Uterus (tissue), 4 donors: ENCODE measurements around the gene LNPEP. TPM values are rescaled to one million over a fixed set of nuclear protein-coding genes. Genes with fewer than 3 reads are reported as not detected.

Experiments
- DNase-seq, 2 donors: peaks; one replicate each; pipeline ENCODE4 v3.0.0-alpha.2; 2019 to 2020
- H3K27ac ChIP-seq, 2 donors: fragments of 200-600 bp; sonication (generic); 1 replicate in 1 of 2; 2 replicates in 1 of 2; pipeline ENCODE4 v1.5.1; 2016 to 2018
- H3K27me3 ChIP-seq, 2 donors: fragments of 200-600 bp; sonication (generic); one replicate each; pipeline ENCODE4 v1.5.1; 2018 to 2019; ENCODE audit warnings: control low read depth in 1 of 2
- H3K36me3 ChIP-seq, 2 donors: fragments of 200-600 bp; sonication (generic); one replicate each; pipeline ENCODE4 v1.5.1; 2019; ENCODE audit warnings: control low read depth in 1 of 2
- H3K4me1 ChIP-seq, 2 donors: fragments of 200-600 bp; sonication (generic); one replicate each; pipeline ENCODE4 v1.5.1; 2018 to 2019; ENCODE audit warnings: control low read depth in 1 of 2
- H3K4me3 ChIP-seq, 2 donors: fragments of 200-600 bp; sonication (generic); 1 replicate in 1 of 2; 2 replicates in 1 of 2; pipeline ENCODE4 v1.5.1; 2018 to 2019; ENCODE audit warnings: mild to moderate bottlenecking in 1 of 2
- H3K9me3 ChIP-seq, 2 donors: fragments of 200-600 bp; sonication (generic); one replicate each; pipeline ENCODE4 v1.5.1; 2019; ENCODE audit warnings: control low read depth in 1 of 2
- POLR2A ChIP-seq, 2 donors: fragments of 450-650 bp; IDR thresholded peaks; one replicate each; pipeline ENCODE4 v1.6.1; 2016; ENCODE audit warnings: antibody characterized with exemption in 2 of 2, mild to moderate bottlenecking in 1 of 2, moderate library complexity in 1 of 2
- intact Hi-C: fragments of 100-400 bp; cut with DNase I; formaldehyde crosslinking; loops from one replicate; pipeline ENCODE4 v1.15.1; 2023; ENCODE audit warnings: low total_unique reads
- total RNA-seq, 4 donors: library from RNA; depleted of rRNA in 3 of 4; stranded (reverse); fragments of >200 nt in 3 of 4; gene quantifications; one replicate each; pipeline versions ENCODE4 v1.1.0 to v1.2.4, GENCODE V29; 2014 to 2023
- TF ChIP-seq, protein P1 (sequence below), 4 experiments: fragments of 200-600 bp in 2 of 4; fragments of 450-650 bp in 2 of 4; sonication (generic) in 2 of 4; IDR thresholded peaks; one replicate each; pipeline ENCODE4 v1.5.1; 2016 to 2019; ENCODE audit warnings: antibody characterized with exemption in 4 of 4, mild to moderate bottlenecking in 2 of 4, moderate library complexity in 1 of 4
- donor health status: DM: yes; HTN: yes; CAD: no.

The LNPEP gene
- total RNA-seq, 4 donors from 2014 or later = 32.5 to 93.9 (median 51.1) TPM

DNA sequence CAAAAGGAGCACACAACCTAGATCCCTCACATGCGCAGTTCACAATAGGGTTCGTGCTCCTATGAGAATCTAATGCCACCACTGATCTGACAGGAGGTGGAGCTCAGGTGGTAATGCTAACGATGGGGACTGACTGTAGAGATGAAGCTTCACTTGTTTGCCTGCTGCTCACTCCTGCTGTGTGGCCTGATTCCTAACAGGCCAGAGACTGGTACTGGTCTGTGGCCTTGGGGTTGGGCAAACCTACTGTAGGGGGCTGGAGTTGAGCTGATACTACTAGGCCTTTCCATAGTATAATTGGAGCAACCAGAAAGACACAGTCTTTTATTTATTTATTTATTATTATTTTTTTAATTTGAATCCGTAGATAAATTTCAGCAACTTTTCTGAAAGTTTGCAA, 5.3 kb downstream of the LNPEP start:
- Histone ChIP-seq H3K4me1 (peaks cover 0 to 4% of the 10 kb centered on the region in 2 donors), H3K27ac (no peak overlapping the region), H3K36me3 (no peaks in the 10 kb centered on the region), H3K4me3 (no peak overlapping the region), H3K27me3 (no peaks in the 10 kb centered on the region), H3K9me3 (no peaks in the 10 kb centered on the region)
- TF ChIP-seq POLR2A (IDR thresholded peaks at IDR 0.05) = no peak
- TF ChIP-seq, protein P1, sequence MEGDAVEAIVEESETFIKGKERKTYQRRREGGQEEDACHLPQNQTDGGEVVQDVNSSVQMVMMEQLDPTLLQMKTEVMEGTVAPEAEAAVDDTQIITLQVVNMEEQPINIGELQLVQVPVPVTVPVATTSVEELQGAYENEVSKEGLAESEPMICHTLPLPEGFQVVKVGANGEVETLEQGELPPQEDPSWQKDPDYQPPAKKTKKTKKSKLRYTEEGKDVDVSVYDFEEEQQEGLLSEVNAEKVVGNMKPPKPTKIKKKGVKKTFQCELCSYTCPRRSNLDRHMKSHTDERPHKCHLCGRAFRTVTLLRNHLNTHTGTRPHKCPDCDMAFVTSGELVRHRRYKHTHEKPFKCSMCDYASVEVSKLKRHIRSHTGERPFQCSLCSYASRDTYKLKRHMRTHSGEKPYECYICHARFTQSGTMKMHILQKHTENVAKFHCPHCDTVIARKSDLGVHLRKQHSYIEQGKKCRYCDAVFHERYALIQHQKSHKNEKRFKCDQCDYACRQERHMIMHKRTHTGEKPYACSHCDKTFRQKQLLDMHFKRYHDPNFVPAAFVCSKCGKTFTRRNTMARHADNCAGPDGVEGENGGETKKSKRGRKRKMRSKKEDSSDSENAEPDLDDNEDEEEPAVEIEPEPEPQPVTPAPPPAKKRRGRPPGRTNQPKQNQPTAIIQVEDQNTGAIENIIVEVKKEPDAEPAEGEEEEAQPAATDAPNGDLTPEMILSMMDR (IDR thresholded peaks at IDR 0.05) = no peak
- intact Hi-C loops = no loop called here
- DNase-seq = no peak

DNA sequence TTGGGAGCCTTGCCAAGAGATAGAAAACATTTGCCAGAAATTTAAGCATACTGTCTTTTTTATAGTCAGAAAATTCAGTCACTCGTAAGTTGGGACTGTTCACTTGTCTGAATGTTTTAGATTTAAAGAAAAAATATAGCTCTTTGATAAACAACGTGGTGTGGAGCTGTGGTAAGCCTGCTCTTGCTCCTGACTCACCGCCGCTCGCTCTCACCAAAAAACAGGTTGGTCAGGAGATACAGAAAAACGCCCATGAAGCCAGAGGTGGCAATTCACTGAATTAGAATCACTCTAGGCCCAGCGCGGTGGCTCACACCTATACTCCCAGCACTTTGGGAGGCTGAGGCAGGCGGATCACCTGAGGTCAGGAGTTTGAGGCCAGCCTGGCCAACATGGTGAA, 6.2 kb downstream of the LNPEP start:
- no peak overlapping the region for H3K27ac ChIP-seq
- no peaks in the 10 kb centered on the region for H3K9me3 ChIP-seq
- no peak for DNase-seq
- intact Hi-C loops = no loop called here
- no peaks in the 10 kb centered on the region for H3K36me3 ChIP-seq
- no peak overlapping the region for H3K4me3 ChIP-seq
- H3K4me1 ChIP-seq = peaks cover 0 to 4% of the 10 kb centered on the region in 2 donors
- TF ChIP-seq POLR2A (IDR thresholded peaks at IDR 0.05) = no peak
- TF ChIP-seq, protein P1 (IDR thresholded peaks at IDR 0.05) = no peak
- H3K27me3 ChIP-seq = no peaks in the 10 kb centered on the region

DNA sequence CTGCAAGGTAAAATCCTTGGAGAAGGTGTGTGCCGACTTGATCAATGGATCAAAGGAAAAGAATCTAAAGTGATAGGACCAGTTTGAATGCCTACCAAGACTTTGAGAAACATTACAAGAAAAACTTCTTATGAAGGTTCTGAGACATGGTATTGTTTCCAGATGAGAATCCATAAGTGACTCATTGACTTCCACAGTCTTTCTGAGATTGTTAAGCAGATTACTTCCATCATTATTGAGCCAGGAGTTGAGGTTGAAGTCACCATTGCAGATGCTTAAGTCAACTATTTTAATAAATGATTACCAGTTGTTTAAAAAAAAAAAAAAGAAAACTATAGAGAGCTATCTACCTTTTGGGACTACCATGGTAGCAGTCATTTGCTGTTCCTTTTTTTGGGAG, 7.0 kb downstream of the LNPEP start:
- Histone ChIP-seq H3K4me3 (no peak overlapping the region), H3K27me3 (no peaks in the 10 kb centered on the region), H3K36me3 (no peaks in the 10 kb centered on the region), H3K27ac (no peak overlapping the region), H3K4me1 (peaks cover 0 to 4% of the 10 kb centered on the region in 2 donors), H3K9me3 (no peaks in the 10 kb centered on the region)
- DNase-seq = no peak
- intact Hi-C loops = no loop called here
- no peak for TF ChIP-seq POLR2A (IDR thresholded peaks at IDR 0.05)
- TF ChIP-seq, protein P1 (IDR thresholded peaks at IDR 0.05) = no peak

DNA sequence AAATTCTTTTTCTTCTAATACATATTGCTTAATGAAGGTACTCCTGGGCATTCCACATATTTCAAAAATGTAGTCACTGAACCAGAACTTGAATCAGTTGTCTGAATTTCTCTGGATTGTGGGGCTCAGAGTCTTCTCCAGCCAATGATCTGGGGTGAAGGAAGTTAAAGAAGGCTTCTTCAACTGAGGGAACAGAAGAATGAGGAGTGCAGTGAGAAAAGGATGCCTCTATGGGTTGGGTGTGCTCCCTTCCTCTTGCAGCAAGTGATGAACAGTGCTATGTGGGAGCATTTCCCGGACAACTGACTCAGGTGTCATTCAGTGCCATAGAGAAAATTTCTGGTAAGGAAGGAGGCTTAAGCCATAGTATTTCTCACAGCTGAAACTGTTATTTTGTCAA, 7.9 kb downstream of the LNPEP start:
- Histone ChIP-seq H3K27me3 (no peaks in the 10 kb centered on the region), H3K4me1 (no peaks in the 10 kb centered on the region), H3K9me3 (no peaks in the 10 kb centered on the region), H3K4me3 (no peak overlapping the region), H3K27ac (no peak overlapping the region), H3K36me3 (no peaks in the 10 kb centered on the region)
- TF ChIP-seq, protein P1 (IDR thresholded peaks at IDR 0.05) = no peak
- no peak for TF ChIP-seq POLR2A (IDR thresholded peaks at IDR 0.05)
- intact Hi-C loops = no loop called here
- DNase-seq = no peak

DNA sequence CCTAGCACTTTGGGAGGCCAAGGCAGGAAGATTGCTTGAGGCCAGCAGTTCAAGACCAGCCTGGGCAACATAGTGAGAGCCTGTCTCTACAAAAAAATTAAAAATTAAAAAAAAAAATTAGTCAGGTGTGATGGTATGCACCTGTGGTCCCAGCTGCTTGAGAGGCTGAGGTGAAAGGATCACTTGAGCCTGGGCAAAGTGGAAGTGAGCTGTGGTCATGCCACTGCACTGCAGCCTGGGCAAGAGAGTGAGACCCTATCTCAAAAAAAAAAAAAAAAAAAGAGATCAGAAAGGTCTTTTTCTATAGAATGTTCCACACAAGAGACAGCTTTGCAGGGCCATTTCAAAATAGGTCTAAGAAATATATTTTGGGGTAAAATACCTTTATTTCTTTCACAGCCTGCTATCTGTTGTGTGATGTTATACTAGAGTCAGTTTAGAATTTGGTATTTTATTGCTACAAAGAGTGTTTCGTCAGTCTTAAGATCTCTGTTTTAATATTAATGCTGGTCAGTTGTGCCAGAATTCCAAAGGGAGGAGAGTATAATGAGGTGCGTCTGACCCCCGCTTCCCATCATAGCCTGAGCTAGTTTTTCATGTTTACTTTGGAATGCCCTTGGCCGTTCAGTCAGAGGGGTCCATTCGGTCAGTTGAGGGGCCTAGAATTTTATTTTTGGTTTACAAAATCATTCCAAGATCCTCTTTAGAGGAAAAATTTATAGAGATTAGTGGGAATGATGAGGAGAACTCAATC, 9.4 kb downstream of the LNPEP start:
- no peak for DNase-seq
- Histone ChIP-seq H3K9me3 (no peaks in the 10 kb centered on the region), H3K27ac (no peak overlapping the region), H3K27me3 (no peaks in the 10 kb centered on the region), H3K4me1 (no peaks in the 10 kb centered on the region), H3K36me3 (no peaks in the 10 kb centered on the region), H3K4me3 (no peak overlapping the region)
- intact Hi-C loops = no loop called here
- no peak for TF ChIP-seq POLR2A (IDR thresholded peaks at IDR 0.05)
- TF ChIP-seq, protein P1 (IDR thresholded peaks at IDR 0.05) = no peak
